Transverse colon (tissue), 3 donors: ENCODE data around the gene OR10R2.

Experiments used
- CTCF ChIP-seq, 5 experiments: fragments of 200-600 bp in 3 of 5; fragments of 450-650 bp in 2 of 5; sonication (generic) in 3 of 5; IDR thresholded peaks; 1 replicate in 2 of 5; 2 replicates in 3 of 5; pipeline ENCODE4 v1.5.1; 2016 to 2017; ENCODE audit warnings: antibody characterized with exemption in 5 of 5, inconsistent platforms in 3 of 5, mild to moderate bottlenecking in 2 of 5, moderate library complexity in 1 of 5
- POLR2A ChIP-seq: fragments of 450-650 bp; IDR thresholded peaks from one replicate; pipeline ENCODE4 v1.6.1; 2016; ENCODE audit warnings: antibody characterized with exemption, mild to moderate bottlenecking, moderate library complexity

- TF ChIP-seq POLR2A: no peak
- TF ChIP-seq CTCF (IDR thresholded peaks at IDR 0.05): no peak
These were observed 49.1 kb downstream of the OR10R2 start for GRCh38 chr1:158520955-158521665.
